ENCODE measurements around the gene FNTB. TPM values are rescaled to one million over a fixed set of nuclear protein-coding genes. Genes with fewer than 3 reads are reported as not detected.
A peak's percentile ranks its signal among the peaks of the same experiment; 100 is the strongest.

Gene FNTB
- total RNA-seq, 4 donors from 2014 or later, result 34.0 to 48.6 (median 38.8) TPM

DNA sequence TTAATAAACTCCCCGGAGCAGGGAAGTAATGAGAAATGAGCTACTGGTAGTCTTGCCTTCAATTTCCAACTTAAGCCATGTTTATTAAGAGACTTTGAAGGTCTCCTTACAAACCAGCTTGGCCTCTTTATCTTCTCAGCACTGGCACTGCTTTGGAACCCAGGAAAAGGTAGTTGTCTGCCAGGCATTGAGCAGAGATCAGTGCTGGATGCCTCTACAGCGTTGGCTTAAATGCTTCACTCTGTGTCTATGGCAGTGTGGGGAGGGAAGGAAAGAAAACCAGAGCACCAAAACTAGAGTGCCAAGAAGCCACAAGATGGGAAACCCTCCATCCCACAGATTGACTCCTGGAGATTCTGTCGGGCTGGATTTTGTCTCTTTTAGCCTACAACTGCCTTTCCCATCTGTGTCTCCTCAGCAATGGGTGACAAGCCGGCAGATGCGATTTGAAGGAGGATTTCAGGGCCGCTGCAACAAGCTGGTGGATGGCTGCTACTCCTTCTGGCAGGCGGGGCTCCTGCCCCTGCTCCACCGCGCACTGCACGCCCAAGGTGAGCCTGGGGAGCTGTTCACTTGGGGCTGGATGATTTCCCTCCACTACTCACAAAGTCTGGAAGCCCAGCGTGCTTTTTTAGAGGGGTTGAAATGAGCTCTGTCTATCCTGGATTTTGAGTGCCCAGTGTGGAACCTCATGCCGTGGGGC, 57.3 kb downstream of the FNTB start:
- H3K4me3 ChIP-seq (ENCODE audit: low read depth, poor library complexity, severe bottlenecking), result no peak overlapping the region
- intact Hi-C loops (cut with DNase I; ENCODE audit: low total_unique reads), result no loop called here
- TF ChIP-seq POLR2A (IDR thresholded peaks at IDR 0.05), result no peak
- TF ChIP-seq, protein P1, sequence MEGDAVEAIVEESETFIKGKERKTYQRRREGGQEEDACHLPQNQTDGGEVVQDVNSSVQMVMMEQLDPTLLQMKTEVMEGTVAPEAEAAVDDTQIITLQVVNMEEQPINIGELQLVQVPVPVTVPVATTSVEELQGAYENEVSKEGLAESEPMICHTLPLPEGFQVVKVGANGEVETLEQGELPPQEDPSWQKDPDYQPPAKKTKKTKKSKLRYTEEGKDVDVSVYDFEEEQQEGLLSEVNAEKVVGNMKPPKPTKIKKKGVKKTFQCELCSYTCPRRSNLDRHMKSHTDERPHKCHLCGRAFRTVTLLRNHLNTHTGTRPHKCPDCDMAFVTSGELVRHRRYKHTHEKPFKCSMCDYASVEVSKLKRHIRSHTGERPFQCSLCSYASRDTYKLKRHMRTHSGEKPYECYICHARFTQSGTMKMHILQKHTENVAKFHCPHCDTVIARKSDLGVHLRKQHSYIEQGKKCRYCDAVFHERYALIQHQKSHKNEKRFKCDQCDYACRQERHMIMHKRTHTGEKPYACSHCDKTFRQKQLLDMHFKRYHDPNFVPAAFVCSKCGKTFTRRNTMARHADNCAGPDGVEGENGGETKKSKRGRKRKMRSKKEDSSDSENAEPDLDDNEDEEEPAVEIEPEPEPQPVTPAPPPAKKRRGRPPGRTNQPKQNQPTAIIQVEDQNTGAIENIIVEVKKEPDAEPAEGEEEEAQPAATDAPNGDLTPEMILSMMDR (IDR thresholded peaks at IDR 0.05), result no peak
- WGBS, 2 donors, result 88 to 94% methylated on average over 12 of the region's 12 CpGs
- no peak for DNase-seq (ENCODE audit: low spot score in 2 of 2)

DNA sequence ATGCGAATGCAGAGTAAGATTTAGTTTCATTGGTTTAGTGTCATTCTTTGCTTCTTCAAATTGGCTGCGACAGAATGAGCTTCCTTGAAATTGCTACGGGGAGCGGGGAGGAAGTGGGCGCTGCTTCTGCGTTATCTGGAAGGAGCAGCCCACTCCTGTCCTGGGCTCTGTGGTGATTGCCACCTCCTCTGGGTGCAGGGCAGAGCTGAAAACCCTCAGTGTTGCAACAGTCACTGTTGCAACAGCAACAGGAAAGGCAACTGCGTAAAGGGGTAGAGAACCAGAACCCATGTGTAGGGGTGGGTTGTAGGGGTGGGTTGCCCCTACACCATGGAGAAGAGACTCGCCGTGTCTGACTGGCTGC, 57.9 kb downstream of the FNTB start:
- intact Hi-C loops (cut with DNase I; ENCODE audit: low total_unique reads), result no loop called here
- no peak for DNase-seq (ENCODE audit: low spot score in 2 of 2)
- H3K4me3 ChIP-seq (ENCODE audit: low read depth, poor library complexity, severe bottlenecking), result no peak overlapping the region
- no peak for TF ChIP-seq POLR2A (IDR thresholded peaks at IDR 0.05)
- TF ChIP-seq, protein P1 (IDR thresholded peaks at IDR 0.05), result no peak
- 89 to 95% methylated on average over 9 of the region's 9 CpGs for WGBS, 2 donors

DNA sequence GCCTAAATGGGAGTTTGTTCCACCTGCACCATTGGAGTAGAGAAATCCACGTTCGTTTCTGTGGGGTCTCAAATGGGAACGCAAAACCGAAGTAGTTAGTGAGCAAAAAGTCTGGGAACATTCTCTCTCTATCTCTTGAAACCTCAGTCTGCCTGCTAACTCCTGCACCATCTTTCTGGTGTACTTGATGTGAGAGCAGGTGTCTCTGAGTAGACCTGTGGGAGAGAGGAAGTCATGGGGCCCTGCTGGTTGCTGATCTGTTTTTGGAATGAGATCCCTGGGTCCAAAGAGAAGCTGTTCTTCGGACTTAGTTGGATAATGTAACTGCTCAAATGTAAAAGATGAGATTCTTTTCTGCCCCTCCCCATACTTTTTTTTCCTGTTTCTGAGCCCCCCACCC, 58.3 kb downstream of the FNTB start:
- 91 to 94% methylated on average over 5 of the region's 5 CpGs for WGBS, 2 donors
- H3K4me3 ChIP-seq (ENCODE audit: low read depth, poor library complexity, severe bottlenecking), result no peak overlapping the region
- intact Hi-C loops (cut with DNase I; ENCODE audit: low total_unique reads), result no loop called here
- no peak for TF ChIP-seq POLR2A (IDR thresholded peaks at IDR 0.05)
- TF ChIP-seq, protein P1 (IDR thresholded peaks at IDR 0.05), result no peak
- no peak for DNase-seq (ENCODE audit: low spot score in 2 of 2)

DNA sequence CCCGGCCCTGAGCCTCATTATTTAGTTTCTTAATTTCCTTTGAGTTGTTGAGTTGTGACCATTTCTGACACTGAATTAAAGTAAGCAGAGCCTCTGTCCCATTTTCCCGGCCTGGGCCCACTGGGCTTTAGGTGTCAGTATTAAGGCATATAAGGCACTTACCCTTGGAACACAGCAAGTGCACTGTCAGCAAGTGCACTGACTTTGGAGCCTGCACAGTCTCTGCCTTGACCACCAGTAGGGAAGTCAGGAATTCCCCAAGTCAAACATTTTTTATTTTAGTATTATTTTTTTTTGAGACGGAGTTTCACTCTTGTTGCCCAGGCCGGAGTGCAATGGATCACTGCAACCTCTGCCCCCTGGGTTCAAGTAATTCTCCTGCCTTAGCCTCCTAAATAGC, 59.0 kb downstream of the FNTB start:
- WGBS, 2 donors, result 86 to 92% methylated on average over 4 of the region's 4 CpGs
- DNase-seq (ENCODE audit: low spot score in 2 of 2), result no peak
- no peak overlapping the region for H3K4me3 ChIP-seq (ENCODE audit: low read depth, poor library complexity, severe bottlenecking)
- TF ChIP-seq, protein P1 (IDR thresholded peaks at IDR 0.05), result no peak
- TF ChIP-seq POLR2A (IDR thresholded peaks at IDR 0.05), result no peak
- intact Hi-C loops (cut with DNase I; ENCODE audit: low total_unique reads), result no loop called here

DNA sequence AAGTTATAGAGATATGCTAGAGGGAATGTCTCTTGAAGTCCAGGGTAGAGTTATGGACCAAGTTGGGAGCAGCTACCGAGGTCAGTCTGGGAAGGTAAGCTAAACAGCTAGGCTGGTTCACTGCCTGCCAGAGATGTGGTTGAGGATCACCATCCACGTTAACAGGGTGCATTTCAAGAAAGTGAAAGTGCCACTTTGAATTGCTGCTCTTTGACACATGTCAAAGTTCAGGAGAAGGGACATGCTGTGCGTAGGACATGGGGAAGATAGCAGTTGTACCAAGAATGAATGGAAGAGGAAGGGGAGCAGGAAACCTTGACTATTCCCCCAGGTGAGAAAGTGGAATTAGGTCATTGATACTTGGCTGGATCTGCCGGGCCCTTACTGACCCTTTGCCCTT, 66.1 kb downstream of the FNTB start:
- intact Hi-C loops (cut with DNase I; ENCODE audit: low total_unique reads), result no loop called here
- 72 to 81% methylated on average over 4 of the region's 4 CpGs for WGBS, 2 donors

More for the DNA sequence above, 66.1 kb downstream of the FNTB start:
- no peak overlapping the region for H3K4me3 ChIP-seq (ENCODE audit: low read depth, poor library complexity, severe bottlenecking)
- peak in 1 of 2 donors; percentile 14 for DNase-seq (ENCODE audit: low spot score in 2 of 2)
- TF ChIP-seq, protein P1 (IDR thresholded peaks at IDR 0.05), result no peak
- no peak for TF ChIP-seq POLR2A (IDR thresholded peaks at IDR 0.05)

Measured in lower leg skin (tissue), 4 donors.